Breast epithelium (tissue), 4 donors: Measurements from ENCODE around the gene FES. TPM values are rescaled to one million over a fixed set of nuclear protein-coding genes. Genes with fewer than 3 reads are reported as not detected.

ENCODE experiments used
- DNase-seq, 2 donors: peaks; one replicate each; pipeline ENCODE4 v3.0.0-alpha.2; 2019; ENCODE audit warnings: low spot score in 2 of 2
- H3K27ac ChIP-seq, 2 donors: fragments of 200-600 bp; sonication (generic) in 1 of 2; one replicate each; pipeline ENCODE4 v1.5.1; 2016 to 2019; ENCODE audit warnings: mild to moderate bottlenecking in 1 of 2
- H3K27me3 ChIP-seq, 2 donors: fragments of 200-600 bp; sonication (generic) in 1 of 2; one replicate each; pipeline versions ENCODE4 v1.5.1 to v1.6.0; 2017 to 2019; ENCODE audit warnings: control low read depth in 1 of 2, mild to moderate bottlenecking in 1 of 2
- H3K36me3 ChIP-seq: fragments of 200-600 bp; one replicate; pipeline ENCODE4 v1.5.1; 2019
- H3K4me1 ChIP-seq, 2 donors: fragments of 200-600 bp; sonication (generic); one replicate each; pipeline ENCODE4 v1.5.1; 2016 to 2019; ENCODE audit warnings: control low read depth in 1 of 2
- H3K4me3 ChIP-seq, 3 donors: fragments of 200-600 bp; sonication (generic); 1 replicate in 2 of 3; 2 replicates in 1 of 3; pipeline ENCODE4 v1.5.1; 2016 to 2019; ENCODE audit warnings: mild to moderate bottlenecking in 3 of 3, moderate library complexity in 2 of 3
- H3K9me3 ChIP-seq, 2 donors: fragments of 200-600 bp; sonication (generic) in 1 of 2; one replicate each; pipeline ENCODE4 v1.5.1; 2016 to 2019; ENCODE audit warnings: control low read depth in 1 of 2
- CTCF ChIP-seq, 3 donors: fragments of 450-650 bp; IDR thresholded peaks; one replicate each; pipeline ENCODE4 v1.5.1; 2016 to 2017; ENCODE audit warnings: antibody characterized with exemption in 3 of 3, mild to moderate bottlenecking in 3 of 3, moderate library complexity in 3 of 3
- POLR2A ChIP-seq: fragments of 450-650 bp; IDR thresholded peaks from one replicate; pipeline ENCODE4 v1.6.1; 2016; ENCODE audit warnings: antibody characterized with exemption, mild to moderate bottlenecking, moderate library complexity
- POLR2AphosphoS5 ChIP-seq, 3 donors: sonication (generic); formaldehyde crosslinking; IDR thresholded peaks; one replicate each; pipeline ENCODE4 v1.6.1; 2017; ENCODE audit warnings: antibody characterized with exemption in 3 of 3
- intact Hi-C: fragments of 100-400 bp; cut with DNase I; formaldehyde crosslinking; loops from one replicate; pipeline ENCODE4 v1.15.1; 2023; ENCODE audit warnings: low total_unique reads
- total RNA-seq, 3 donors: library from RNA; depleted of rRNA; stranded (reverse); fragments of >200 nt; gene quantifications; one replicate each; pipeline ENCODE4 v1.1.0, GENCODE V29; 2016

Gene FES
- total RNA-seq, 3 donors from 2014 or later: 41.4 to 54.7 (median 42.3) TPM

GRCh38 chr15:90865702-90866101 lies 18.6 kb upstream of the FES start:
- no peak for DNase-seq
- Histone ChIP-seq H3K9me3 (no peaks in the 10 kb centered on the region), H3K4me1 (peaks cover 0 to 5% of the 10 kb centered on the region in 2 donors), H3K4me3 (no peak overlapping the region), H3K27ac (no peak overlapping the region), H3K36me3 (no peaks in the 10 kb centered on the region), H3K27me3 (no peaks in the 10 kb centered on the region)
- intact Hi-C loops: no loop called here
- TF ChIP-seq POLR2A (no peak), POLR2AphosphoS5 (IDR thresholded peaks at IDR 0.05) (no peak), CTCF (IDR thresholded peaks at IDR 0.05) (no peak)

- H3K36me3 ChIP-seq: no peaks in the 10 kb centered on the region
- no peak for DNase-seq
- intact Hi-C loops: no loop called here
- no peaks in the 10 kb centered on the region for H3K9me3 ChIP-seq
- H3K4me1 ChIP-seq: peaks cover 0 to 7% of the 10 kb centered on the region in 2 donors
- no peaks in the 10 kb centered on the region for H3K27me3 ChIP-seq
- TF ChIP-seq POLR2AphosphoS5 (IDR thresholded peaks at IDR 0.05) (no peak), CTCF (IDR thresholded peaks at IDR 0.05) (no peak), POLR2A (no peak)
- no peak overlapping the region for H3K27ac ChIP-seq
- no peak overlapping the region for H3K4me3 ChIP-seq
Measured at GRCh38 chr15:90866161-90866715, 18.1 kb upstream of the FES start.

GRCh38 chr15:90866800-90867199 lies 17.5 kb upstream of the FES start:
- DNase-seq: no peak
- Histone ChIP-seq H3K4me1 (peaks cover 0 to 7% of the 10 kb centered on the region in 2 donors), H3K36me3 (no peaks in the 10 kb centered on the region), H3K27me3 (no peaks in the 10 kb centered on the region), H3K9me3 (no peaks in the 10 kb centered on the region), H3K27ac (no peak overlapping the region), H3K4me3 (no peak overlapping the region)
- TF ChIP-seq POLR2A (no peak), CTCF (IDR thresholded peaks at IDR 0.05) (no peak), POLR2AphosphoS5 (IDR thresholded peaks at IDR 0.05) (no peak)
- intact Hi-C loops: no loop called here

GRCh38 chr15:90868261-90868689 lies 16.0 kb upstream of the FES start, which contains the start of gene FURIN:
Gene FURIN, plus strand, starts transcription at chr15:90868588. Its CDS starts 7,153 bp downstream, at chr15:90875741.
- no peaks in the 10 kb centered on the region for H3K27me3 ChIP-seq
- TF ChIP-seq POLR2A (no peak), CTCF (IDR thresholded peaks at IDR 0.05) (no peak), POLR2AphosphoS5 (IDR thresholded peaks at IDR 0.05) (no peak)
- no peaks in the 10 kb centered on the region for H3K9me3 ChIP-seq
- no peak for DNase-seq
- H3K27ac ChIP-seq: peak within 1 kb of the TSS; percentile 90 to 97
- H3K4me1 ChIP-seq: peaks cover 0 to 16% of the 10 kb centered on the region in 2 donors
- no peak within 1 kb of the TSS for H3K4me3 ChIP-seq
- no peaks in the 10 kb centered on the region for H3K36me3 ChIP-seq
- intact Hi-C loops: no loop called here

GRCh38 chr15:90869140-90869541 lies 15.2 kb upstream of the FES start:
- no peaks in the 10 kb centered on the region for H3K9me3 ChIP-seq
- peak overlapping the region; percentile 90 to 97 for H3K27ac ChIP-seq
- no peak for DNase-seq

More at GRCh38 chr15:90869140-90869541, 15.2 kb upstream of the FES start:
- Histone ChIP-seq H3K27me3 (no peaks in the 10 kb centered on the region), H3K36me3 (no peaks in the 10 kb centered on the region), H3K4me3 (no peak overlapping the region), H3K4me1 (peaks cover 4 to 25% of the 10 kb centered on the region in 2 donors)
- intact Hi-C loops: no loop called here
- TF ChIP-seq CTCF (IDR thresholded peaks at IDR 0.05) (no peak), POLR2AphosphoS5 (IDR thresholded peaks at IDR 0.05) (no peak), POLR2A (no peak)
